ENCODE data around the gene SNX9. TPM values are rescaled to one million over a fixed set of nuclear protein-coding genes. Genes with fewer than 3 reads are reported as not detected.
A peak's percentile ranks its signal among the peaks of the same experiment; 100 is the strongest.

Gene SNX9
- 10 to 100 TPM; 14.9 to 39.4 TPM for total RNA-seq

DNA sequence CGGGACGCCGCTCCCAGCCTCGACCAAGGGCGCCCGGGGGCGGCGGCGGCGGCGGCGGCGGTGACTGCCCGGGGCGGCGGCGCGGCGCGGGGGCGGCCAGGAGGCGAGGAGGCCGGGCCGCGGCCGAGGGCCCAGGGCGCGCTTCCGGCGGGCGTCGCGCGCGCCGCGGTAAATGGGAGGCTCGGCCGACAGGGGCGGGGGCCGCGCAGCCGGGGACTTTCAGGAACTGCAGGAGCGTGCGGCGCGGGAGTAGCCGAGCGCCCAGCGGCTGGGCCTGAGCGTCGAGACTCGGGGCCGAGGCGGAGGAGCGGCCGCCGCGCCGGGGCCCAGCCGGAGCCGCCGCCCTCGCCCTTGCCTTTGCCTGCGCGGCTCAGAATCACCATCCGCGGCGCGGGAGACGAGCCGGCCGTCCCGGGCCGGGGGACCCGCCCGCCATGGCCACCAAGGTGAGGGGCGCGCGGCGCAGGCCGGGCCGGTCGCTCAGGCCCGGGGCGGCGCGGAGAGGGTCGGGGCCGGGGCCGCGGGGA, at the start of gene SNX9:
Gene SNX9 (plus strand): TSS at position 246 of the 527 bp plus-strand sequence. CDS start 189 bp downstream, at position 435.
- DNase-seq (peak; percentile 69), ATAC-seq (peak; percentile 77)
- Mint-ChIP-seq H3K27me3 (peaks cover 35% of the 10 kb centered on the region), H3K4me3 (peak within 1 kb of the TSS; percentile 93), H3K4me1 (peaks cover 29% of the 10 kb centered on the region), H3K27ac (peak within 1 kb of the TSS; percentile 91), H3K9me3 (ENCODE audit: low read depth) (no peaks in the 10 kb centered on the region), H3K36me3 (peaks cover 9% of the 10 kb centered on the region)
- CTCF ChIA-PET = no interaction called here

GRCh38 chr6:157773248-157773773, 49.7 kb upstream of the SNX9 start:
- Mint-ChIP-seq H3K27me3 (peaks cover 27% of the 10 kb centered on the region), H3K4me1 (peaks cover 10% of the 10 kb centered on the region), H3K27ac (no peak overlapping the region), H3K4me3 (no peak overlapping the region), H3K36me3 (peaks cover 3% of the 10 kb centered on the region), H3K9me3 (ENCODE audit: low read depth) (peaks cover 4% of the 10 kb centered on the region)
- DNase-seq (no peak), ATAC-seq (no peak)
- CTCF ChIA-PET = interaction anchor here (1.0 kb wide), 1 partner anchor 17 kb away, joined by 3 read pairs; no protein-coding TSS in a partner anchor

DNA sequence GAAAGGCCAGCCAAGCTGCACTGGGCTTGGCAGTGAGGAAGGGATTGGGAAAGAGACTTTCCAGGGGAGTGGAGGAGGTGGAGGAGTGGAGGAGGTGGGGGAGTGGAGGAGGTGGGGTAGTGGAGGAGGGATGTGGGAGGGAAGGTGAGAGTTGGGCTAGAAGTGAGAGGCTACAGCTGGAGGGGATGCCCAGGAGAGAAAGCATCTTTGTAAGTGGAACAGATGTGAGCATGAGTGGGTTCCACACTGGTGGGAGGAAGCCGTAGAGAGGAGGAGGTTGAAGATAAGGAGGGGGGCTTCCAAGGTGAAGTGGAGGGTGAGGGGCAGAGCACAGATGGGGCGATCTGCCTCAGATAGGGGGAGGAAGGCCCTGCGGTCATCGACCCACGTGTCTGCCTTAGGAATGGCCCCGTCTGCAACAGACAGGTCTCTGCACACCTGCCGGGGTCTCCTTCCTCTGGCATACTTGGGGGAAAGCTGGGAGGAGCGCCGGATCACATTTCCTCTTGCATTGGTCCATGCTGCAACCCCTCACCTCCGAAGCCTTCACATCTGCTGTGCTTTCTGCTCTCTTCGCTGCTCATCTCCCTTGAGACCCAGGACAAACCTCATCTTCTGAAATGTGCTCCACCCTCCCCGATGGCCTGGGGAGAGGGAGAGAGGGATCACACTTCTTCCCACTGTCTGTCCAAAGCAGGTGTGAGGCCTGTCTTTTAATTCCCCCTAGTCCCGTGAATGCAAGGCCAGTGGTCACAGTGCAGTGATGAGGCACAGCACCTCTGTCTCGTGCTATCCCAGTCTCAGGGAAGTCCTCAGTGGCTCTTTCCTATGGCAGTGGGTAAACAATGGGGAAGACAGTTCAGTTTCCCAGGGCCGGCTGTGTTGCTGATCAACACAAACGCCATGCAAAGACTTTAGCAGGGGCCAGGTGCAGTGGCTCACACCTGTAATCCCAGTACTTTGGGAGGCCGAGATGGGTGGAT, 48.6 kb upstream of the SNX9 start:
- H3K9me3 Mint-ChIP-seq (ENCODE audit: low read depth) = peaks cover 4% of the 10 kb centered on the region
- no peak for DNase-seq
- H3K36me3 Mint-ChIP-seq = peaks cover 3% of the 10 kb centered on the region
- ATAC-seq = peak; percentile 39
- H3K27ac Mint-ChIP-seq = no peak overlapping the region
- H3K4me1 Mint-ChIP-seq = peaks cover 2% of the 10 kb centered on the region
- CTCF ChIA-PET = no interaction called here
- H3K4me3 Mint-ChIP-seq = no peak overlapping the region
- peaks cover 31% of the 10 kb centered on the region for H3K27me3 Mint-ChIP-seq

DNA sequence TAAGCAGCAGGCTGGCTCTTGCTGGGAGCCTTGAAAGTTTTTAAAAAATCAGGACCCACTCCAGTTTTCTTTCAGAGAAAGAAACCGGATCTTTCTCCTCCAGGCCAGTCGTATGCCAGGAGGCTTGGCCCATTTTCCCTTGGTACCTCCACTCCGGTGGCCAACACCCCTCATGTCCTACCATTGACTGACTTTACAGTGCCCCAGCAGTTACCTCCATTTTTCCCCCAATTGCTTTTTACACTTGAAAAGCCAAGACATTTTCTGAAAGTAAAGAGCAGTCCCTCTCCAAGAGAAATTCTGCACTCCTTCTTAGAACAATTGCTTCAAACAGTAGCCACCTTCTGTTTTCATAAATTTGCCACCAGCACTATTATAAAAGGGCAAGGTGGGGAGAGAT, 47.7 kb upstream of the SNX9 start:
- Mint-ChIP-seq H3K4me3 (no peak overlapping the region), H3K9me3 (ENCODE audit: low read depth) (peaks cover 4% of the 10 kb centered on the region), H3K27me3 (peaks cover 40% of the 10 kb centered on the region), H3K27ac (no peak overlapping the region), H3K4me1 (no peaks in the 10 kb centered on the region), H3K36me3 (peaks cover 3% of the 10 kb centered on the region)
- ATAC-seq (no peak), DNase-seq (no peak)
- CTCF ChIA-PET = no interaction called here

DNA sequence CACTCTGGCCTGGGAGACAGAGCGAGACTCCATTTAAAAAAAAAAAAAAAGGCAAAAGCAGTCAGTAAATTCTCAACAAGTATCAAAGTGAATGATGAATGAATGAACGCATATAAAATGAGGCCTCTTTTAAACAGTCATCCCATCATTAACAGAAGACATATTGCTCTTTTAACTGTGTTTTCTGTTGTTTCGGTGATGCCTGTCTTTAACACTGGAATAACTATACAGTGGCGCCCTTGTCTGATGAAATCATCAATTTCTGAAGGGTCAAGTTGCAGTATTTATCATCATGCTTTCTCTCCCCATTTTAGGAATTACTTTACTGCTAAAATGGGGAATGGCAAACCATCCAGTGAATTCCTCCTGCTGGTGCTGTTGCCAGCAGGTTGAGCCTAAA, 45.7 kb upstream of the SNX9 start:
- H3K27me3 Mint-ChIP-seq = peaks cover 45% of the 10 kb centered on the region
- peaks cover 3% of the 10 kb centered on the region for H3K36me3 Mint-ChIP-seq
- DNase-seq (no peak), ATAC-seq (no peak)
- no peaks in the 10 kb centered on the region for H3K4me1 Mint-ChIP-seq
- CTCF ChIA-PET = no interaction called here
- no peak overlapping the region for H3K4me3 Mint-ChIP-seq
- peaks cover 4% of the 10 kb centered on the region for H3K9me3 Mint-ChIP-seq (ENCODE audit: low read depth)
- H3K27ac Mint-ChIP-seq = no peak overlapping the region

DNA sequence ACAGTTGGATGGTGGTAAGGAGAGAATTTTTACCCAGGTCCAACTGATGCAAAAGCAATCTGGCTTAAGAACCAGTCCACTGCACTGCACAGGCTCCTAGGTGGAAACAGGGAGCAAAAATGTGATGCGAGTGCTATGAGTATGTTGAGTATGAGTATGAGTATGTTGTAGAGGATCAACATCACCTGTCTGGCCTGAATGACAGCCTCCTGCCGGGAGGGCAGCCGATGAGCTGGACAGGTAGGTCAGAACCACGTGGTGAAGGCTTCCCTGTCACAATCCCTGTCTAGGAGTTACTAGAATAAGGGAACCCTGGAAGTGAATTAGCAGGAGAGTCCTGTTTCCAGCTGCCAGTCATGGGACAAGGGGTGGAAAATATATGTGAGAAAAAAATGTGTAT, 44.3 kb upstream of the SNX9 start:
- Mint-ChIP-seq H3K27me3 (peaks cover 46% of the 10 kb centered on the region), H3K9me3 (ENCODE audit: low read depth) (no peaks in the 10 kb centered on the region), H3K4me3 (no peak overlapping the region), H3K36me3 (no peaks in the 10 kb centered on the region), H3K4me1 (no peaks in the 10 kb centered on the region), H3K27ac (no peak overlapping the region)
- CTCF ChIA-PET = no interaction called here
- DNase-seq (no peak), ATAC-seq (no peak)

GRCh38 chr6:157779705-157780604, 43.1 kb upstream of the SNX9 start:
- Mint-ChIP-seq H3K4me3 (no peak overlapping the region), H3K27me3 (peaks cover 51% of the 10 kb centered on the region), H3K4me1 (no peaks in the 10 kb centered on the region), H3K36me3 (no peaks in the 10 kb centered on the region), H3K27ac (no peak overlapping the region), H3K9me3 (ENCODE audit: low read depth) (no peaks in the 10 kb centered on the region)
- ATAC-seq (no peak), DNase-seq (no peak)
- CTCF ChIA-PET = no interaction called here

DNA sequence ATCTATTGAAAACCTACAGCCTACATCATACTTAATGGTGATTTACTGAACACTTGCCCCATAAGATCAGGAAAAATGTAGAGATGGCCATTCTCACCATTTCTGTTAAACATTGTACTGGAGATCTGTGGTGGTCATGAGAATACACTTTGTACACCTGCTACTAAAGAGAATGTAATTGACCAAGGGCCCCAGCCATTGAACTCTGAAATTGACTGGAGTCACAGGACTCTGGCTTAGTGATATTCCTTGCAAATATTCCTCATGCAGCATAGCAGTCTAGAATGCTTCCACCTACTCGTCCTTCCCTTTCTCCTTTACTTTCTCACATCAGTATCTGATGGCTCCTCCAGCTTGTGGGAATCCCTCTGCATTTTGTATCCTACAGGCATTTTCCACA, 37.4 kb upstream of the SNX9 start:
- no peaks in the 10 kb centered on the region for H3K36me3 Mint-ChIP-seq
- H3K9me3 Mint-ChIP-seq (ENCODE audit: low read depth) = no peaks in the 10 kb centered on the region
- ATAC-seq (no peak), DNase-seq (no peak)
- H3K4me3 Mint-ChIP-seq = no peak overlapping the region
- CTCF ChIA-PET = no interaction called here
- H3K27ac Mint-ChIP-seq = no peak overlapping the region
- H3K4me1 Mint-ChIP-seq = no peaks in the 10 kb centered on the region
- peaks cover 48% of the 10 kb centered on the region for H3K27me3 Mint-ChIP-seq

DNA sequence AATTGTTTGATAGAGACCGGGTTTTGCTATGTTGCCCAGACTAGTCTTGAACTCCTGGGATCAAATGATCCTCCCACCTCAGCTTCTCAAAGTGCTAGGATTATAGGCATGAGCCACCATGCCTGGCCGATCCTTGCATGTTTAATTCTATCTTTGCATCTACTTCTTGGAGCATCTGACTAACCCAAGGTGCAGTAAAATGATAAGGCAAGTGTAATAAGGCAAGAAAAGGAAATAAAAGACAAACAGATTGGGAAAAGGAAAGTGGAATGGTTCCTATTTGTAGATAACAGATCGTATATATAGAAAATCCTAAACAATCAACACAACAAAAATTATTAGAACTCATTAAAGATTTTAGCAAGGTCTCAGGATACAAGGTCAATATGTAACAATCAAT, 36.8 kb upstream of the SNX9 start:
- Mint-ChIP-seq H3K4me3 (no peak overlapping the region), H3K27me3 (peaks cover 49% of the 10 kb centered on the region), H3K36me3 (no peaks in the 10 kb centered on the region)

DNA sequence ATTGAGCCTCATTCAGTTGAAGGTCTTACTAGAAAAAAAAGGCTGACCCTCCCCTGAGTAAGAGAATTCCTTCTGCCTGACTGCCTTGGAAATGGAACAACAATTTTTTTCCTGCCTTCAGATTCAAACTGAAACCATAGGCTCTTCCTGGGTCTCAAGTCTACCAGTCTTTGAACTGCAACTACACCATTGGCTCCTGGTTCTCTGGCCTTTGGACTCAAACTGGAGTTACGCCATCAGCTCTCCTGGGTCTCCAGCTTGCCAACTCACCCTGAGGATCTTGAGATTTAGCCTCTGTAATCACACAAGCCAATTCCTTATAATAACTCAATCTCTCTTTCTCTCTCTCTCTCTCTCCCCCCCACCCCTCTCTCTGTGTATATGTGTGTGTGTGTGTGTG, 36.0 kb upstream of the SNX9 start:
- CTCF ChIA-PET = no interaction called here
- peaks cover 49% of the 10 kb centered on the region for H3K27me3 Mint-ChIP-seq
- no peaks in the 10 kb centered on the region for H3K4me1 Mint-ChIP-seq
- DNase-seq (no peak), ATAC-seq (no peak)
- H3K9me3 Mint-ChIP-seq (ENCODE audit: low read depth) = no peaks in the 10 kb centered on the region
- H3K27ac Mint-ChIP-seq = no peak overlapping the region
- no peaks in the 10 kb centered on the region for H3K36me3 Mint-ChIP-seq
- no peak overlapping the region for H3K4me3 Mint-ChIP-seq

More for the DNA sequence above, 36.8 kb upstream of the SNX9 start:
- H3K4me1 Mint-ChIP-seq = no peaks in the 10 kb centered on the region
- ATAC-seq = no peak
- CTCF ChIA-PET = no interaction called here
- no peaks in the 10 kb centered on the region for H3K9me3 Mint-ChIP-seq (ENCODE audit: low read depth)
- H3K27ac Mint-ChIP-seq = no peak overlapping the region
- no peak for DNase-seq

GRCh38 chr6:157788180-157788579, 34.9 kb upstream of the SNX9 start:
- H3K27me3 Mint-ChIP-seq = peaks cover 46% of the 10 kb centered on the region
- no peak overlapping the region for H3K4me3 Mint-ChIP-seq
- DNase-seq = no peak
- no peaks in the 10 kb centered on the region for H3K36me3 Mint-ChIP-seq
- no peak overlapping the region for H3K27ac Mint-ChIP-seq
- H3K4me1 Mint-ChIP-seq = no peaks in the 10 kb centered on the region
- ATAC-seq = no peak
- H3K9me3 Mint-ChIP-seq (ENCODE audit: low read depth) = no peaks in the 10 kb centered on the region
- CTCF ChIA-PET = interaction anchor here (0.9 kb wide), 1 partner anchor 220 kb away, joined by 3 read pairs; no protein-coding TSS in a partner anchor

GRCh38 chr6:157789297-157789696, 33.7 kb upstream of the SNX9 start:
- DNase-seq = no peak
- CTCF ChIA-PET = no interaction called here
- H3K27ac Mint-ChIP-seq = no peak overlapping the region
- ATAC-seq = no peak
- H3K4me1 Mint-ChIP-seq = no peaks in the 10 kb centered on the region
- H3K4me3 Mint-ChIP-seq = no peak overlapping the region
- H3K9me3 Mint-ChIP-seq (ENCODE audit: low read depth) = peaks cover 3% of the 10 kb centered on the region
- H3K36me3 Mint-ChIP-seq = no peaks in the 10 kb centered on the region
- H3K27me3 Mint-ChIP-seq = peaks cover 48% of the 10 kb centered on the region

- CTCF ChIA-PET = interaction anchor here (0.9 kb wide), 1 partner anchor 87 kb away, joined by 3 read pairs; no protein-coding TSS in a partner anchor
- DNase-seq (no peak), ATAC-seq (no peak)
- Mint-ChIP-seq H3K27me3 (peaks cover 45% of the 10 kb centered on the region), H3K4me1 (no peaks in the 10 kb centered on the region), H3K4me3 (no peak overlapping the region), H3K27ac (no peak overlapping the region), H3K36me3 (no peaks in the 10 kb centered on the region), H3K9me3 (ENCODE audit: low read depth) (peaks cover 3% of the 10 kb centered on the region)
Measured at GRCh38 chr6:157789861-157790260, 33.2 kb upstream of the SNX9 start.

Data from activated CD8-positive, alpha-beta memory T cell treated with anti-CD3 and anti-CD28 coated beads, Interleukin-2, amount 10 ng/mL, durations not matched to agents 7 days and 5 days (primary cell).